IMR-90 (cell line): ENCODE data around the gene AGBL3. TPM values are rescaled to one million over a fixed set of nuclear protein-coding genes. Genes with fewer than 3 reads are reported as not detected.

ENCODE experiments used
- ATAC-seq: fragments of 200-7000 bp; cut with Tn5 transposase; 2 replicates; pipeline ENCODE4 v1.9.1; 2020; ENCODE audit warnings: low read depth, mild to moderate bottlenecking, moderate library complexity
- BruUV-seq: library from RNA; stranded (reverse); fragments of 400-500 nt; replicated peaks from 2 replicates; lab custom pipeline; 2021; lab: Mats Ljungman, UMichigan
- CTCF ChIA-PET: fragments of 300-600 bp; formaldehyde crosslinking; extraction: SDS; loops from one replicate; lab custom pipeline; 2021; ENCODE audit warnings: antibody characterized with exemption; lab: Yijun Ruan, JAX
- POLR2A ChIA-PET: fragments of 300-600 bp; sonication (Branson Sonifier 250); formaldehyde crosslinking; loops from one replicate; lab custom pipeline; 2022; ENCODE audit warnings: antibody characterized with exemption; ENCODE audit not compliant: unreplicated experiment; lab: Charles Lee
- DNase-seq: peaks from one replicate; pipeline ENCODE4 v3.0.0; 2013
- H2AFZ ChIP-seq: replicated peaks from 2 replicates; pipeline ENCODE3; 2013; ENCODE audit warnings: low read length, mild to moderate bottlenecking; ENCODE audit not compliant: poor library complexity
- H2AK5ac ChIP-seq: 2 replicates; pipeline ENCODE4 v1.6.1; 2013; ENCODE audit warnings: low read depth, low read length, inconsistent platforms
- H2AK9ac ChIP-seq: replicated peaks from 2 replicates; pipeline ENCODE3; 2013; ENCODE audit warnings: mild to moderate bottlenecking, low read depth, low read length, moderate library complexity; ENCODE audit not compliant: poor library complexity
- H2BK120ac ChIP-seq: 2 replicates; pipeline ENCODE4 v1.6.1; 2013; ENCODE audit warnings: low read depth, low read length, inconsistent platforms
- H2BK15ac ChIP-seq: 3 replicates; pipeline ENCODE4 v1.6.1; 2013; ENCODE audit warnings: low read depth, low read length, inconsistent platforms
- H2BK20ac ChIP-seq: 2 replicates; pipeline ENCODE4 v1.6.1; 2013; ENCODE audit warnings: low read depth, mild to moderate bottlenecking, inconsistent platforms, low read length, moderate library complexity
- H2BK5ac ChIP-seq: 2 replicates; pipeline ENCODE4 v1.6.1; 2013; ENCODE audit warnings: mild to moderate bottlenecking, low read depth, low read length, inconsistent platforms; ENCODE audit not compliant: poor library complexity, severe bottlenecking
- H3K14ac ChIP-seq: replicated peaks from 2 replicates; pipeline ENCODE4 v1.6.1; 2013; ENCODE audit warnings: low read depth, low read length, inconsistent platforms
- H3K18ac ChIP-seq: 2 replicates; pipeline ENCODE4 v1.6.1; 2013; ENCODE audit warnings: low read depth, low read length, control low read depth
- H3K23ac ChIP-seq: 2 replicates; pipeline ENCODE4 v1.6.1; 2013; ENCODE audit warnings: low read depth, low read length, inconsistent platforms
- H3K27ac ChIP-seq: 2 replicates; pipeline ENCODE4 v1.5.1; 2013; ENCODE audit warnings: mild to moderate bottlenecking, control low read depth, low read length; ENCODE audit not compliant: insufficient read depth
- H3K27me3 ChIP-seq: 2 replicates; pipeline ENCODE4 v1.6.1; 2013; ENCODE audit warnings: low read length; ENCODE audit not compliant: control insufficient read depth, insufficient read depth
- H3K36me3 ChIP-seq: 2 replicates; pipeline ENCODE4 v1.6.1; 2013; ENCODE audit warnings: low read length, mixed read lengths; ENCODE audit not compliant: control insufficient read depth, insufficient read depth
- H3K4ac ChIP-seq: 2 replicates; pipeline ENCODE4 v1.6.1; 2013; ENCODE audit warnings: low read depth, low read length, inconsistent platforms
- H3K4me1 ChIP-seq: 2 replicates; pipeline ENCODE4 v1.6.1; 2013; ENCODE audit warnings: low read length, mixed read lengths; ENCODE audit not compliant: control insufficient read depth, insufficient read depth
- H3K4me2 ChIP-seq: 2 replicates; pipeline ENCODE4 v1.6.1; 2013; ENCODE audit warnings: low read depth, mild to moderate bottlenecking, control low read depth, low read length, moderate library complexity
- H3K4me3 ChIP-seq: 2 replicates; pipeline ENCODE4 v1.5.1; 2013; ENCODE audit warnings: low read depth, mild to moderate bottlenecking, control low read depth, low read length, moderate library complexity; ENCODE audit not compliant: insufficient read depth
- H3K56ac ChIP-seq: 2 replicates; pipeline ENCODE4 v1.6.1; 2013; ENCODE audit warnings: low read length, inconsistent platforms; ENCODE audit not compliant: insufficient read depth; ENCODE audit errors: extremely low read depth
- H3K79me1 ChIP-seq, 2 experiments: 2 replicates each; pipeline ENCODE4 v1.6.1; 2013; ENCODE audit warnings: low read length in 2 of 2, inconsistent platforms in 1 of 2, low read depth in 1 of 2
- H3K9ac ChIP-seq: 2 replicates; pipeline ENCODE4 v1.6.1; 2013; ENCODE audit warnings: low read depth, low read length, control low read depth
- H3K9me1 ChIP-seq: 2 replicates; pipeline ENCODE4 v1.6.1; 2013; ENCODE audit warnings: low read length, inconsistent platforms; ENCODE audit not compliant: insufficient read depth
- H3K9me3 ChIP-seq: 2 replicates; pipeline ENCODE4 v1.6.1; 2013; ENCODE audit warnings: low read length; ENCODE audit not compliant: control insufficient read depth, insufficient read depth
- H4K20me1 ChIP-seq: 2 replicates; pipeline ENCODE4 v1.6.1; 2013; ENCODE audit warnings: low read length, inconsistent platforms; ENCODE audit not compliant: insufficient read depth
- H4K5ac ChIP-seq: 2 replicates; pipeline ENCODE4 v1.6.1; 2013; ENCODE audit warnings: mild to moderate bottlenecking, low read depth, low read length, control low read depth
- H4K8ac ChIP-seq, 2 experiments: 2 replicates each; pipeline ENCODE4 v1.6.1; 2013; ENCODE audit warnings: low read depth in 2 of 2, low read length in 2 of 2, control low read depth in 1 of 2, inconsistent platforms in 1 of 2
- H4K91ac ChIP-seq: 2 replicates; pipeline ENCODE4 v1.6.1; 2013; ENCODE audit warnings: low read depth, low read length, inconsistent platforms; ENCODE audit not compliant: insufficient read depth
- BHLHE40 ChIP-seq: fragments of 150-350 bp; IDR thresholded peaks from 2 replicates; pipeline ENCODE4 v1.6.1; 2016; ENCODE audit warnings: mild to moderate bottlenecking, low read depth, low read length
- CEBPB ChIP-seq: IDR thresholded peaks from 2 replicates; pipeline ENCODE4 v1.6.1; 2012; ENCODE audit warnings: low read depth, low read length, improper control_type of control experiment
- CHD1 ChIP-seq: IDR thresholded peaks from 2 replicates; pipeline ENCODE4 v1.6.1; 2012; ENCODE audit warnings: low read depth, low read length, improper control_type of control experiment
- ELK1 ChIP-seq: fragments of 150-350 bp; IDR thresholded peaks from 2 replicates; pipeline ENCODE4 v1.6.1; 2016; ENCODE audit warnings: low read depth, mild to moderate bottlenecking, low read length, moderate library complexity, borderline replicate concordance
- FOS ChIP-seq: fragments of 150-350 bp; IDR thresholded peaks from 2 replicates; pipeline ENCODE4 v1.6.1; 2016; ENCODE audit warnings: low read depth, low read length
- MAFK ChIP-seq: IDR thresholded peaks from 2 replicates; pipeline ENCODE4 v1.6.1; 2012; ENCODE audit warnings: low read depth, low read length, improper control_type of control experiment
- MAZ ChIP-seq: IDR thresholded peaks from 2 replicates; pipeline ENCODE4 v1.6.1; 2012; ENCODE audit warnings: low read depth, mild to moderate bottlenecking, low read length, improper control_type of control experiment, moderate library complexity, borderline replicate concordance
- MXI1 ChIP-seq: IDR thresholded peaks from 2 replicates; pipeline ENCODE4 v1.6.1; 2012; ENCODE audit warnings: low read depth, mild to moderate bottlenecking, low read length, moderate library complexity, borderline replicate concordance
- NFE2L2 ChIP-seq: fragments of 150-350 bp; IDR thresholded peaks from 2 replicates; pipeline ENCODE4 v1.6.1; 2016; ENCODE audit warnings: low read depth, mild to moderate bottlenecking, low read length
- POLR2A ChIP-seq: IDR thresholded peaks from 2 replicates; pipeline ENCODE4 v1.6.1; 2012; ENCODE audit warnings: mild to moderate bottlenecking, low read depth, low read length
- RAD21 ChIP-seq: IDR thresholded peaks from 2 replicates; pipeline ENCODE4 v1.6.1; 2012; ENCODE audit warnings: low read length, improper control_type of control experiment
- RCOR1 ChIP-seq: IDR thresholded peaks from 2 replicates; pipeline ENCODE4 v1.6.1; 2012; ENCODE audit warnings: mild to moderate bottlenecking, low read length, improper control_type of control experiment; ENCODE audit not compliant: insufficient replicate concordance
- RFX5 ChIP-seq: IDR thresholded peaks from 2 replicates; pipeline ENCODE4 v1.8.0; 2012; ENCODE audit warnings: low read depth, mild to moderate bottlenecking, low read length, moderate library complexity
- SMC3 ChIP-seq: fragments of 150-350 bp; IDR thresholded peaks from 2 replicates; pipeline ENCODE4 v1.6.1; 2016; ENCODE audit warnings: low read depth, mild to moderate bottlenecking, antibody characterized with exemption, low read length, moderate library complexity
- WGBS, 2 experiments: methylation state at CpG; one replicate each; pipeline versions ENCODE4 v1.1.5 to v1.1.7; 2013; ENCODE audit warnings: missing lambda C conversion rate in 2 of 2; ENCODE audit not compliant: insufficient read length in 1 of 2; ENCODE audit errors: extremely low coverage in 2 of 2; 5-methylcytosine and 5-hydroxymethylcytosine counted together
- dilution Hi-C: fragments of 300-500 bp; cut with HindIII; formaldehyde crosslinking; loops from one replicate; pipeline ENCODE4 v1.14.3; 2018; ENCODE audit warnings: low sequenced_read_pairs; ENCODE audit not compliant: unreplicated experiment
- in situ Hi-C: fragments of 300-500 bp; cut with MboI; formaldehyde crosslinking; loops from 3 replicates; pipeline ENCODE4 v1.14.3; 2019; ENCODE audit warnings: low sequenced_read_pairs, inconsistent platforms, mixed read lengths
- intact Hi-C: fragments of 100-400 bp; cut with micrococcal nuclease; formaldehyde crosslinking; loops from 2 replicates; pipeline ENCODE4 v1.10.0; 2022
- polyA plus RNA-seq, 3 experiments: library from polyadenylated mRNA; depleted of rRNA; stranded (reverse); fragments of >200 nt; gene quantifications; 2 replicates each; pipeline ENCODE4 v1.2.3, GENCODE V29; 2012; ENCODE audit warnings: low replicate concordance in 1 of 3
- total RNA-seq: library from RNA; depleted of rRNA; stranded (reverse); fragments of >200 nt; gene quantifications from 2 replicates; pipeline ENCODE4 v1.2.3, GENCODE V29; 2012
- TF ChIP-seq, protein P1 (sequence below): conservative IDR thresholded peaks from 2 replicates; pipeline ENCODE4 v1.5.1; 2012; ENCODE audit warnings: mild to moderate bottlenecking, low read depth, low read length, improper control_type of control experiment
- TF ChIP-seq, protein P2 (sequence below): fragments of 150-350 bp; IDR thresholded peaks from 2 replicates; pipeline ENCODE4 v1.6.1; 2017; ENCODE audit warnings: mild to moderate bottlenecking, antibody characterized with exemption, low read length, low read depth

AGBL3 gene
- total and polyA plus RNA-seq, 2 of the 4 experiments (the other 2 are of a cell fraction), result 0.18 to 0.65 TPM

DNA sequence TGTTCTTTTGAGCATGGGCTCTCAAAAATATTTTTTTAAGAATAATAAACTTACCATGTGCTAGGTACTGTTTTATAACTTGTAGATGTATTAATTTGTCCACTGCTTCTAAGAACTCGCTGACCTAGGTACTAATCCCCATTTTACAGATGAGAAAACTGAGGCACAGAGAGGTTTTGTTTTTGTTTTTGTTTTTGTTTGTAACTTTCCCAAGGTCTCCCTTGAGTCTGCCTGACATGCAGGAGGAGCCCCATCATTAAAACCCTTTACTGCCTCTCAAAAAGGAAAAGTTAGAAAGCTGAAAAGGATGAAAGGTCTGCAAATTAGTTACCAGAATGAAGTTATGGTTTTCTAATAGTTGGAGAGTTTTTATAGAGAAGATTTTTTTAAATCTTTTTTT, 38.5 kb upstream of the AGBL3 start:
- Histone ChIP-seq H2AK9ac (no peak overlapping the region), H4K5ac (no peak overlapping the region), H2AK5ac (no peak overlapping the region), H3K4ac (no peak overlapping the region), H2BK15ac (no peak overlapping the region), H3K4me1 (peaks cover 1% of the 10 kb centered on the region; the same call in 1 of the 2 replicates), H3K4me2 (no peak overlapping the region), H3K79me1 (peaks cover 18 to 51% of the 10 kb centered on the region in 2 experiments), H4K91ac (no peak overlapping the region), H3K9ac (no peak overlapping the region), H3K4me3 (no peak overlapping the region), H2BK5ac (peak overlapping the region; percentile 85), H2BK120ac (no peak overlapping the region), H3K56ac (no peak overlapping the region), H3K23ac (no peak overlapping the region), H3K9me3 (no peaks in the 10 kb centered on the region), H4K20me1 (no peaks in the 10 kb centered on the region; the same call in 1 of the 2 replicates), H3K18ac (no peak overlapping the region), H3K27me3 (no peaks in the 10 kb centered on the region), H3K9me1 (no peaks in the 10 kb centered on the region), H3K27ac (peak overlapping the region; percentile 37; the same call in 1 of the 2 replicates), H3K36me3 (peaks cover 49% of the 10 kb centered on the region), H2AFZ (no peak overlapping the region), H4K8ac (no peak overlapping the region), H2BK20ac (no peak overlapping the region), H3K14ac (no peak overlapping the region)
- no CpG with 5 or more reads among the region's 1 CpG for WGBS, 2 experiments
- dilution Hi-C loops, result no loop called here
- ATAC-seq (no peak), DNase-seq (no peak)
- in situ Hi-C loops, result loop anchor here (5.0 kb wide), 1 partner anchor 261 kb away; no protein-coding TSS in a partner anchor
- BruUV-seq, result no TSS peak
- ChIA-PET POLR2A (no interaction called here), CTCF (interaction anchor here (0.6 kb wide), 1 partner anchor 223 kb away, joined by 3 read pairs; no protein-coding TSS in a partner anchor)
- no peak for TF ChIP-seq MAFK
- no peak for TF ChIP-seq MAZ
- TF ChIP-seq, protein P1, sequence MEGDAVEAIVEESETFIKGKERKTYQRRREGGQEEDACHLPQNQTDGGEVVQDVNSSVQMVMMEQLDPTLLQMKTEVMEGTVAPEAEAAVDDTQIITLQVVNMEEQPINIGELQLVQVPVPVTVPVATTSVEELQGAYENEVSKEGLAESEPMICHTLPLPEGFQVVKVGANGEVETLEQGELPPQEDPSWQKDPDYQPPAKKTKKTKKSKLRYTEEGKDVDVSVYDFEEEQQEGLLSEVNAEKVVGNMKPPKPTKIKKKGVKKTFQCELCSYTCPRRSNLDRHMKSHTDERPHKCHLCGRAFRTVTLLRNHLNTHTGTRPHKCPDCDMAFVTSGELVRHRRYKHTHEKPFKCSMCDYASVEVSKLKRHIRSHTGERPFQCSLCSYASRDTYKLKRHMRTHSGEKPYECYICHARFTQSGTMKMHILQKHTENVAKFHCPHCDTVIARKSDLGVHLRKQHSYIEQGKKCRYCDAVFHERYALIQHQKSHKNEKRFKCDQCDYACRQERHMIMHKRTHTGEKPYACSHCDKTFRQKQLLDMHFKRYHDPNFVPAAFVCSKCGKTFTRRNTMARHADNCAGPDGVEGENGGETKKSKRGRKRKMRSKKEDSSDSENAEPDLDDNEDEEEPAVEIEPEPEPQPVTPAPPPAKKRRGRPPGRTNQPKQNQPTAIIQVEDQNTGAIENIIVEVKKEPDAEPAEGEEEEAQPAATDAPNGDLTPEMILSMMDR, result no peak
- no peak for TF ChIP-seq ELK1
- TF ChIP-seq SMC3, result no peak
- TF ChIP-seq MXI1, result no peak
- no peak for TF ChIP-seq CEBPB
- no peak for TF ChIP-seq BHLHE40
- TF ChIP-seq RFX5, result no peak
- no peak for TF ChIP-seq NFE2L2
- TF ChIP-seq RAD21, result no peak
- TF ChIP-seq, protein P2, sequence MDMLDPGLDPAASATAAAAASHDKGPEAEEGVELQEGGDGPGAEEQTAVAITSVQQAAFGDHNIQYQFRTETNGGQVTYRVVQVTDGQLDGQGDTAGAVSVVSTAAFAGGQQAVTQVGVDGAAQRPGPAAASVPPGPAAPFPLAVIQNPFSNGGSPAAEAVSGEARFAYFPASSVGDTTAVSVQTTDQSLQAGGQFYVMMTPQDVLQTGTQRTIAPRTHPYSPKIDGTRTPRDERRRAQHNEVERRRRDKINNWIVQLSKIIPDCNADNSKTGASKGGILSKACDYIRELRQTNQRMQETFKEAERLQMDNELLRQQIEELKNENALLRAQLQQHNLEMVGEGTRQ, result no peak
- no peak for TF ChIP-seq POLR2A
- TF ChIP-seq CHD1, result no peak
- TF ChIP-seq RCOR1, result no peak
- no peak for TF ChIP-seq FOS
- intact Hi-C loops, result no loop called here
